DMS53 (cell line): ENCODE measurements around the gene TNS1.
"Not testable (repeated sequence)": the region's sequence is repeated elsewhere in the genome, so short reads cannot be mapped to it uniquely, and the experiment has no call there.

Source experiments
- DNase-seq: peaks from one replicate; lab custom pipeline; 2025; lab: John Stamatoyannopoulos, UW

TNS1 gene

GRCh38 chr2:217809736-217810135 is 193.1 kb downstream of the TNS1 start:
- no peak for DNase-seq

- DNase-seq, result not testable (repeated sequence)
These were observed 193.8 kb downstream of the TNS1 start for GRCh38 chr2:217808967-217809366.

GRCh38 chr2:217808326-217808725 is 194.5 kb downstream of the TNS1 start:
- DNase-seq, result no peak

- no peak for DNase-seq
These were observed 195.0 kb downstream of the TNS1 start for GRCh38 chr2:217807753-217808152.

GRCh38 chr2:217807025-217807424 is 195.8 kb downstream of the TNS1 start:
- DNase-seq, result no peak

- no peak for DNase-seq
These were observed 196.4 kb downstream of the TNS1 start for GRCh38 chr2:217806482-217806765.

GRCh38 chr2:217805668-217806481 is 196.9 kb downstream of the TNS1 start:
- DNase-seq, result no peak

- DNase-seq, result peak; percentile 13
These were observed 197.8 kb downstream of the TNS1 start for GRCh38 chr2:217804791-217805667.

- DNase-seq, result no peak
These were observed 198.5 kb downstream of the TNS1 start for GRCh38 chr2:217804338-217804737.

GRCh38 chr2:217803653-217803960 is 199.2 kb downstream of the TNS1 start:
- no peak for DNase-seq

- DNase-seq, result no peak
These were observed 199.7 kb downstream of the TNS1 start for GRCh38 chr2:217802876-217803652.

- DNase-seq, result no peak
These were observed 200.5 kb downstream of the TNS1 start for GRCh38 chr2:217802266-217802665.

GRCh38 chr2:217801711-217802110 is 201.1 kb downstream of the TNS1 start:
- DNase-seq, result no peak

GRCh38 chr2:217801115-217801531 is 201.7 kb downstream of the TNS1 start:
- no peak for DNase-seq

- DNase-seq, result no peak
These were observed 202.2 kb downstream of the TNS1 start for GRCh38 chr2:217800433-217801114.

GRCh38 chr2:217799563-217800432 is 203.0 kb downstream of the TNS1 start:
- DNase-seq, result no peak

- DNase-seq, result no peak
These were observed 203.8 kb downstream of the TNS1 start for GRCh38 chr2:217798743-217799562.

GRCh38 chr2:217798191-217798590 is 204.6 kb downstream of the TNS1 start:
- peak; percentile 43 for DNase-seq

- peak; percentile 85 for DNase-seq
These were observed 205.1 kb downstream of the TNS1 start for GRCh38 chr2:217797661-217798069.

- DNase-seq, result peak; percentile 24
These were observed 205.6 kb downstream of the TNS1 start for GRCh38 chr2:217797165-217797564.
